Gastrocnemius medialis (tissue), 4 donors: ENCODE measurements around the gene ARHGAP26. TPM values are rescaled to one million over a fixed set of nuclear protein-coding genes. Genes with fewer than 3 reads are reported as not detected.

Experiments
- ATAC-seq, 2 donors: fragments of 150-250 bp; one replicate each; pipeline ENCODE4 v1.9.1; 2016
- DNase-seq, 2 donors: peaks; one replicate each; pipeline ENCODE4 v3.0.0-alpha.2; 2019
- H3K27ac ChIP-seq, 4 donors: fragments of 200-600 bp; sonication (generic); 1 replicate in 1 of 4; 2 replicates in 3 of 4; pipeline ENCODE4 v1.5.1; 2016 to 2018; ENCODE audit warnings: mild to moderate bottlenecking in 2 of 4, moderate library complexity in 1 of 4
- H3K27me3 ChIP-seq, 3 donors: fragments of 200-600 bp; sonication (generic) in 2 of 3; 1 replicate in 1 of 3; 2 replicates in 2 of 3; pipeline versions ENCODE4 v1.5.1 to v1.6.0; 2016 to 2019; ENCODE audit warnings: mild to moderate bottlenecking in 1 of 3, moderate library complexity in 1 of 3
- H3K36me3 ChIP-seq, 2 donors: fragments of 200-600 bp; sonication (generic) in 1 of 2; one replicate each; pipeline ENCODE4 v1.5.1; 2017 to 2018
- H3K4me1 ChIP-seq, 2 donors: fragments of 200-600 bp; sonication (generic) in 1 of 2; one replicate each; pipeline ENCODE4 v1.5.1; 2016 to 2017; ENCODE audit warnings: mild to moderate bottlenecking in 2 of 2
- H3K4me3 ChIP-seq, 4 donors: fragments of 200-600 bp; sonication (generic) in 3 of 4; 1 replicate in 1 of 4; 2 replicates in 3 of 4; pipeline ENCODE4 v1.5.1; 2016 to 2019; ENCODE audit warnings: mild to moderate bottlenecking in 2 of 4
- H3K9me3 ChIP-seq, 3 donors: fragments of 200-600 bp; sonication (generic) in 2 of 3; 1 replicate in 1 of 3; 2 replicates in 2 of 3; pipeline ENCODE4 v1.5.1; 2016 to 2019
- POLR2A ChIP-seq, 2 donors: fragments of 450-650 bp; IDR thresholded peaks; one replicate each; pipeline ENCODE4 v1.6.1; 2017; ENCODE audit warnings: antibody characterized with exemption in 2 of 2, mild to moderate bottlenecking in 2 of 2, moderate library complexity in 2 of 2
- in situ Hi-C, 4 donors: fragments of 200-750 bp; cut with MboI; loops; one replicate each; pipeline versions ENCODE4 v1.15.0 to v1.8.0; 2017; ENCODE audit warnings: low sequenced_read_pairs in 4 of 4
- intact Hi-C: fragments of 100-400 bp; cut with DNase I; formaldehyde crosslinking; loops from one replicate; pipeline ENCODE4 v1.15.1; 2023; ENCODE audit warnings: low total_unique reads
- total RNA-seq, 4 donors: library from RNA; depleted of rRNA; stranded (reverse); fragments of >200 nt; gene quantifications; one replicate each; pipeline versions ENCODE4 v1.1.0 to v1.2.3, GENCODE V29; 2016
- TF ChIP-seq, protein P1 (sequence below), 5 experiments: fragments of 450-650 bp in 3 of 5; fragments of 200-600 bp in 2 of 5; sonication (generic) in 2 of 5; IDR thresholded peaks in 4 of 5; conservative IDR thresholded peaks in 1 of 5; 1 replicate in 4 of 5; 2 replicates in 1 of 5; pipeline ENCODE4 v1.5.1; 2016 to 2019; ENCODE audit warnings: antibody characterized with exemption in 5 of 5, mild to moderate bottlenecking in 3 of 5, moderate library complexity in 3 of 5

Gene ARHGAP26
- total RNA-seq, 4 donors from 2014 or later, result 9.1 to 22.4 (median 13.4) TPM

DNA sequence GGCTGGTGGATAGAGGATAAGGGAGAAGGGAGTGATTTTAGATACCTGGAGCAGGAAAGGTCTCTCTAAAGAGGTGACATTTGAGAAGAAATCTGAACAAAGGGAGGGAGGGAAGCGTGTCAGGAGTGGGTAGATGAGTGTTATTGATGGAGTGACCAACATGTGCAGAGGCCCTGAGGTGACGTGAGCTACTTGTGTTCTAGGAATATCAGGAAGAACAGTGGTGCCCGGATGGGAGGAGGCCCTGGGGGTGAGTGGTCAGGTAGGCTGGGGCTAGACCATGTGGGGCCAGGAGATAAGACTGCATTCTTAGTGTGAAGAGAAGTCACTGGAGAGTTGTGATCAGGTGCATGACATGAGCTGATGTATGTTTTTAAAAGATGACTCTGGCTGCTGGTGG lies 256.2 kb downstream of the ARHGAP26 start:
- TF ChIP-seq, protein P1, sequence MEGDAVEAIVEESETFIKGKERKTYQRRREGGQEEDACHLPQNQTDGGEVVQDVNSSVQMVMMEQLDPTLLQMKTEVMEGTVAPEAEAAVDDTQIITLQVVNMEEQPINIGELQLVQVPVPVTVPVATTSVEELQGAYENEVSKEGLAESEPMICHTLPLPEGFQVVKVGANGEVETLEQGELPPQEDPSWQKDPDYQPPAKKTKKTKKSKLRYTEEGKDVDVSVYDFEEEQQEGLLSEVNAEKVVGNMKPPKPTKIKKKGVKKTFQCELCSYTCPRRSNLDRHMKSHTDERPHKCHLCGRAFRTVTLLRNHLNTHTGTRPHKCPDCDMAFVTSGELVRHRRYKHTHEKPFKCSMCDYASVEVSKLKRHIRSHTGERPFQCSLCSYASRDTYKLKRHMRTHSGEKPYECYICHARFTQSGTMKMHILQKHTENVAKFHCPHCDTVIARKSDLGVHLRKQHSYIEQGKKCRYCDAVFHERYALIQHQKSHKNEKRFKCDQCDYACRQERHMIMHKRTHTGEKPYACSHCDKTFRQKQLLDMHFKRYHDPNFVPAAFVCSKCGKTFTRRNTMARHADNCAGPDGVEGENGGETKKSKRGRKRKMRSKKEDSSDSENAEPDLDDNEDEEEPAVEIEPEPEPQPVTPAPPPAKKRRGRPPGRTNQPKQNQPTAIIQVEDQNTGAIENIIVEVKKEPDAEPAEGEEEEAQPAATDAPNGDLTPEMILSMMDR (IDR thresholded peaks at IDR 0.05 in 4 of 5, conservative IDR thresholded peaks at IDR 0.05 in 1 of 5), result no peak
- no peak for TF ChIP-seq POLR2A (IDR thresholded peaks at IDR 0.05)

DNA sequence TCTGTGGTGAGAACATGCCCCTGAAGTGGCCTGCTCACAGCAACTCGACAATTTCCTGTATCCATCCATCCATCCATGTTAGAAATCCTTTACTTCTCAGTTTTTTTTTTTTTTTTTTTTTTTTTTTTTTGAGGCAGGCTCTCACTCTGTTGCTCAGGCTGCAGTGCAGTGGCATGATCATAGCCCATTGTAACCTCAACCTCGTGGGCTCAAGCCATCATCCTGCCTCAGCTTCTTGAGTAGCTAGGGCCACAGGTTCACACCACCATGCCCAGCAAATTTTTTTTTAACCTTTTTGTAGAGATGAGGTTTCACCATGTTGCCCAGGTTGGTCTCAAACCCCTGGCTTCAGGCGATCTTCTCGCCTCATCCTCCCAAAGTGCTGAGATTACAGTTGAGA lies 259.1 kb downstream of the ARHGAP26 start:
- Histone ChIP-seq H3K9me3 (no peaks in the 10 kb centered on the region), H3K4me1 (peaks cover 48 to 54% of the 10 kb centered on the region in 2 donors), H3K27me3 (no peaks in the 10 kb centered on the region), H3K4me3 (no peak overlapping the region), H3K36me3 (no peaks in the 10 kb centered on the region), H3K27ac (no peak overlapping the region)
- TF ChIP-seq POLR2A (IDR thresholded peaks at IDR 0.05), result no peak
- TF ChIP-seq, protein P1 (IDR thresholded peaks at IDR 0.05 in 4 of 5, conservative IDR thresholded peaks at IDR 0.05 in 1 of 5), result no peak
- in situ Hi-C loops, result loop anchor here in 3 of 4 donors (10.0 to 25.0 kb wide), 4 partner anchors 108 to 476 kb away; partner anchors contain the start of gene NR3C1 (in 1 of the 3)
- intact Hi-C loops, result no loop called here
- ATAC-seq, result no peak
- DNase-seq, result no peak

More for the DNA sequence above, 256.2 kb downstream of the ARHGAP26 start:
- no peak overlapping the region for H3K4me3 ChIP-seq
- H3K4me1 ChIP-seq, result peaks cover 41 to 55% of the 10 kb centered on the region in 2 donors
- no peak for DNase-seq
- H3K9me3 ChIP-seq, result no peaks in the 10 kb centered on the region
- in situ Hi-C loops, result loop anchor here in 3 of 4 donors (10.0 to 25.0 kb wide), 4 partner anchors 111 to 478 kb away; partner anchors contain the start of gene NR3C1 (in 1 of the 3)
- no peaks in the 10 kb centered on the region for H3K27me3 ChIP-seq
- intact Hi-C loops, result no loop called here
- ATAC-seq, result no peak
- peak overlapping the region; percentile 84 to 97 (median 90) for H3K27ac ChIP-seq
- H3K36me3 ChIP-seq, result no peaks in the 10 kb centered on the region

DNA sequence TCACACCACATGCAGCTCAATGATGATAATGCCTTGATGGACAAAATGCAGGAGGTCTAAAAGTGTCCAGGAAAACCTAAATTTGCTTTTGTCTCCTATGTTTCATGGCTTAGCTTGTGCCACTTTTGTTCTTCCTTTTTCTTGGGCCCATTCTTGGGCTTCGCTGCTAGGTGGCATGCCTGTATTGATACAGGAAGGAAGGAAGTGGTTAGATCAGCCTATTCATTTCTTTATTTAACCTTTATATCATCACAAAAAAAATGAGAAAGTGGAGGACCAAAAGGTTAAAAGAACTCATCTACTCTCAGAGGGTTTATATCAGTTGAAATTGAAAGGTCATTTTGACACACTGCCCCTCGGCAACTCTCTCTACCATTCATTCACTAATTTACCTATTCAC lies 260.2 kb downstream of the ARHGAP26 start:
- TF ChIP-seq POLR2A (IDR thresholded peaks at IDR 0.05), result no peak
- TF ChIP-seq, protein P1 (IDR thresholded peaks at IDR 0.05 in 4 of 5, conservative IDR thresholded peaks at IDR 0.05 in 1 of 5), result no peak
- Histone ChIP-seq H3K4me1 (peaks cover 43 to 50% of the 10 kb centered on the region in 2 donors), H3K27ac (no peak overlapping the region), H3K9me3 (no peaks in the 10 kb centered on the region), H3K36me3 (no peaks in the 10 kb centered on the region), H3K4me3 (no peak overlapping the region), H3K27me3 (no peaks in the 10 kb centered on the region)
- DNase-seq (no peak), ATAC-seq (no peak)
- intact Hi-C loops, result no loop called here
- in situ Hi-C loops, result loop anchor here in 2 of 4 donors (25.0 kb wide), 1 partner anchor 107 kb away; no protein-coding TSS in a partner anchor

DNA sequence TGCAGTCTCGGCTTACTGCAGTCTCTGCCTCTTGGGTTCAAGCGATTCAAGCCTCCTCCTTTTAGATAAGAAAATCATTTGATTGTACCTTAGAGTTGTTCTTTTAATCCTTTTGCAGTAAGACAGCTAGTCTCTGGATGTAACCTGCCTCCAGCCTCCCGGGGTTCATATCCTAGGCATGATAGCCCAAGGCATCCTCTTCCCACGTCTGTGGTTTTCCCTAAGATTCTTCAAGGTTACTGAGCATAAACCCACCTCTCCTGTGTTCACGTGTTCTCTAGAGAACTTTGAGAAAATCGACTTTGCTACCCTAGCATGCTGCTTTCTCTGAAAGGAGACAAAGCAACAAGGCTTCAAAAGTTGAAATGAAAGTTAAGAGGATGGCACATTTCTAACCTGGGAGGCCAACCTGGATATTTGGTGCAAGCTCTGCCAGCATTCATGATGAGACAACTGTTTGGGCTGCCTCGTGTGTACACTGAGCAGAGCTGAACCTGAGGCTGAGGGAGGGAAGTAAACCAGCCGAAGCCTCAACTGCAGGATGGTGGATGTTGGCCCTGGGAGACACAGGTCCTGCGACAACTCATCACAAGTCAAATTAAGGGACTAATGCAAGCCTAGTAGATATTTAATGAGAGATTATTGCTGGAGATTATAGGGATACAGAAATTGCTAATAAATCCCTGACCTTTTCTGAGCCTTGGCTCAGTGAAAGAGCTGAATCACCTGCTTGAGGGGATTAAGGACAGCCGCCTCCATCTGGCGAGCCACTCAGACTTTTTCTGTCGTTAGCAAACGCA lies 261.8 kb downstream of the ARHGAP26 start:
- TF ChIP-seq, protein P1 (IDR thresholded peaks at IDR 0.05 in 4 of 5, conservative IDR thresholded peaks at IDR 0.05 in 1 of 5), result no peak
- TF ChIP-seq POLR2A (IDR thresholded peaks at IDR 0.05), result no peak
- peak; percentile 30 to 66 for ATAC-seq
- Histone ChIP-seq H3K27me3 (no peaks in the 10 kb centered on the region), H3K36me3 (no peaks in the 10 kb centered on the region), H3K4me1 (peaks cover 32 to 41% of the 10 kb centered on the region in 2 donors), H3K9me3 (no peaks in the 10 kb centered on the region), H3K4me3 (no peak overlapping the region), H3K27ac (peak overlapping the region; percentile 39 to 63 (median 55))
- intact Hi-C loops (no loop called here), in situ Hi-C loops (loop anchor here in 2 of 4 donors (25.0 kb wide), 1 partner anchor 105 kb away; no protein-coding TSS in a partner anchor)
- no peak for DNase-seq
